ENCODE measurements around the gene CENPP.
"Not testable (repeated sequence)": the region's sequence is repeated elsewhere in the genome, so short reads cannot be mapped to it uniquely, and the experiment has no call there.

The CENPP gene

GRCh38 chr9:92384375-92384774 lies 58.6 kb downstream of the CENPP start:
- DNase-seq: no peak

GRCh38 chr9:92385001-92385400 lies 59.2 kb downstream of the CENPP start:
- DNase-seq: no peak

- no peak for DNase-seq
Observed at GRCh38 chr9:92385477-92385876, 59.7 kb downstream of the CENPP start.

GRCh38 chr9:92385953-92386352 lies 60.2 kb downstream of the CENPP start:
- no peak for DNase-seq

GRCh38 chr9:92392690-92393089 lies 66.9 kb downstream of the CENPP start:
- DNase-seq: no peak

- DNase-seq: no peak
Observed at GRCh38 chr9:92393686-92394085, 67.9 kb downstream of the CENPP start.

- no peak for DNase-seq
Observed at GRCh38 chr9:92395617-92396016, 69.9 kb downstream of the CENPP start.

- DNase-seq: no peak
Observed at GRCh38 chr9:92397853-92398252, 72.1 kb downstream of the CENPP start.

GRCh38 chr9:92402360-92402759 lies 76.6 kb downstream of the CENPP start:
- DNase-seq: no peak

GRCh38 chr9:92402826-92403745 lies 77.3 kb downstream of the CENPP start:
- no peak for DNase-seq

- DNase-seq: no peak
Observed at GRCh38 chr9:92404042-92404836, 78.5 kb downstream of the CENPP start, which contains the start of gene OGN. OGN (minus strand) TSS chr9:92404578; CDS start chr9:92403407, 1,171 bp downstream.

GRCh38 chr9:92405818-92406217 lies 80.1 kb downstream of the CENPP start:
- no peak for DNase-seq

- no peak for DNase-seq
Observed at GRCh38 chr9:92406477-92406876, 80.7 kb downstream of the CENPP start.

- no peak for DNase-seq
Observed at GRCh38 chr9:92407818-92408217, 82.1 kb downstream of the CENPP start.

GRCh38 chr9:92408747-92409478 lies 83.2 kb downstream of the CENPP start:
- no peak for DNase-seq

GRCh38 chr9:92411157-92411556 lies 85.4 kb downstream of the CENPP start:
- DNase-seq: not testable (repeated sequence)

- DNase-seq: no peak
Observed at GRCh38 chr9:92414566-92414965, 88.8 kb downstream of the CENPP start.

- no peak for DNase-seq
Observed at GRCh38 chr9:92422611-92423338, 97.0 kb downstream of the CENPP start.

GRCh38 chr9:92423612-92424011 lies 97.9 kb downstream of the CENPP start:
- no peak for DNase-seq

- DNase-seq: no peak
Observed at GRCh38 chr9:92424340-92424739, 98.6 kb downstream of the CENPP start, which contains the start of gene OMD. OMD (minus strand) TSS chr9:92424471; CDS start chr9:92417558, 6,913 bp downstream.

GRCh38 chr9:92425474-92425873 lies 99.7 kb downstream of the CENPP start:
- no peak for DNase-seq

GRCh38 chr9:92426501-92427145 lies 100.9 kb downstream of the CENPP start:
- DNase-seq: no peak
